ENCODE data around the gene SMG9.

Gene SMG9

GRCh38 chr19:43694553-43694952, 60.2 kb downstream of the SMG9 start:
- Histone ChIP-seq H3K4me1 (ENCODE audit: low read depth, poor library complexity, severe bottlenecking) (no peaks in the 10 kb centered on the region), H4K20me1 (ENCODE audit: insufficient read depth) (no peaks in the 10 kb centered on the region), H3K4me3 (IDR thresholded peaks at IDR 0.05; ENCODE audit: insufficient read depth, low read depth, low read length) (no peak overlapping the region), H3K79me2 (ENCODE audit: insufficient read depth, low read depth) (no peaks in the 10 kb centered on the region), H3K4me2 (no peak overlapping the region), H3K9ac (no peak overlapping the region), H3K36me3 (ENCODE audit: insufficient read depth) (no peaks in the 10 kb centered on the region), H3K27ac (no peak overlapping the region), H2AFZ (ENCODE audit: low read depth) (no peak overlapping the region), H3K27me3 (ENCODE audit: insufficient read depth, low read depth) (no peaks in the 10 kb centered on the region)
- no peak for TF ChIP-seq CTCF (conservative IDR thresholded peaks at IDR 0.05; ENCODE audit: low read depth, low read length)

GRCh38 chr19:43692877-43693276, 61.9 kb downstream of the SMG9 start:
- H3K27me3 ChIP-seq (ENCODE audit: insufficient read depth, low read depth) = no peaks in the 10 kb centered on the region
- no peaks in the 10 kb centered on the region for H3K4me1 ChIP-seq (ENCODE audit: low read depth, poor library complexity, severe bottlenecking)
- no peak overlapping the region for H3K9ac ChIP-seq
- no peak overlapping the region for H3K27ac ChIP-seq
- H2AFZ ChIP-seq (ENCODE audit: low read depth) = no peak overlapping the region
- H3K79me2 ChIP-seq (ENCODE audit: insufficient read depth, low read depth) = no peaks in the 10 kb centered on the region
- no peaks in the 10 kb centered on the region for H3K36me3 ChIP-seq (ENCODE audit: insufficient read depth)
- H3K4me3 ChIP-seq (IDR thresholded peaks at IDR 0.05; ENCODE audit: insufficient read depth, low read depth, low read length) = no peak overlapping the region
- no peak for TF ChIP-seq CTCF (conservative IDR thresholded peaks at IDR 0.05; ENCODE audit: low read depth, low read length)
- H3K4me2 ChIP-seq = no peak overlapping the region
- no peaks in the 10 kb centered on the region for H4K20me1 ChIP-seq (ENCODE audit: insufficient read depth)

- no peak overlapping the region for H3K27ac ChIP-seq
- no peaks in the 10 kb centered on the region for H3K4me1 ChIP-seq (ENCODE audit: low read depth, poor library complexity, severe bottlenecking)
- no peak overlapping the region for H2AFZ ChIP-seq (ENCODE audit: low read depth)
- H3K36me3 ChIP-seq (ENCODE audit: insufficient read depth) = no peaks in the 10 kb centered on the region
- no peak overlapping the region for H3K4me2 ChIP-seq
- no peaks in the 10 kb centered on the region for H4K20me1 ChIP-seq (ENCODE audit: insufficient read depth)
- no peaks in the 10 kb centered on the region for H3K79me2 ChIP-seq (ENCODE audit: insufficient read depth, low read depth)
- TF ChIP-seq CTCF (conservative IDR thresholded peaks at IDR 0.05; ENCODE audit: low read depth, low read length) = no peak
- H3K4me3 ChIP-seq (IDR thresholded peaks at IDR 0.05; ENCODE audit: insufficient read depth, low read depth, low read length) = no peak overlapping the region
- H3K9ac ChIP-seq = no peak overlapping the region
- no peaks in the 10 kb centered on the region for H3K27me3 ChIP-seq (ENCODE audit: insufficient read depth, low read depth)
Measured at GRCh38 chr19:43692385-43692784, 62.4 kb downstream of the SMG9 start.

GRCh38 chr19:43691755-43692154, 63.0 kb downstream of the SMG9 start:
- no peaks in the 10 kb centered on the region for H3K79me2 ChIP-seq (ENCODE audit: insufficient read depth, low read depth)
- H3K4me2 ChIP-seq = no peak overlapping the region
- H2AFZ ChIP-seq (ENCODE audit: low read depth) = no peak overlapping the region
- H3K36me3 ChIP-seq (ENCODE audit: insufficient read depth) = no peaks in the 10 kb centered on the region
- no peak overlapping the region for H3K9ac ChIP-seq
- no peak for TF ChIP-seq CTCF (conservative IDR thresholded peaks at IDR 0.05; ENCODE audit: low read depth, low read length)
- H3K4me3 ChIP-seq (IDR thresholded peaks at IDR 0.05; ENCODE audit: insufficient read depth, low read depth, low read length) = no peak overlapping the region
- no peaks in the 10 kb centered on the region for H3K27me3 ChIP-seq (ENCODE audit: insufficient read depth, low read depth)
- H4K20me1 ChIP-seq (ENCODE audit: insufficient read depth) = no peaks in the 10 kb centered on the region
- no peaks in the 10 kb centered on the region for H3K4me1 ChIP-seq (ENCODE audit: low read depth, poor library complexity, severe bottlenecking)
- no peak overlapping the region for H3K27ac ChIP-seq

- no peak overlapping the region for H3K27ac ChIP-seq
- H3K36me3 ChIP-seq (ENCODE audit: insufficient read depth) = no peaks in the 10 kb centered on the region
- no peak overlapping the region for H3K9ac ChIP-seq
- H3K4me3 ChIP-seq (IDR thresholded peaks at IDR 0.05; ENCODE audit: insufficient read depth, low read depth, low read length) = no peak overlapping the region
- no peaks in the 10 kb centered on the region for H3K79me2 ChIP-seq (ENCODE audit: insufficient read depth, low read depth)
- H4K20me1 ChIP-seq (ENCODE audit: insufficient read depth) = no peaks in the 10 kb centered on the region
- no peak overlapping the region for H2AFZ ChIP-seq (ENCODE audit: low read depth)
- H3K27me3 ChIP-seq (ENCODE audit: insufficient read depth, low read depth) = no peaks in the 10 kb centered on the region
- H3K4me1 ChIP-seq (ENCODE audit: low read depth, poor library complexity, severe bottlenecking) = no peaks in the 10 kb centered on the region
- TF ChIP-seq CTCF (conservative IDR thresholded peaks at IDR 0.05; ENCODE audit: low read depth, low read length) = no peak
- no peak overlapping the region for H3K4me2 ChIP-seq
Measured at GRCh38 chr19:43690890-43691289, 63.9 kb downstream of the SMG9 start.
